ENCODE results near the gene ACOT2. TPM values are rescaled to one million over a fixed set of nuclear protein-coding genes. Genes with fewer than 3 reads are reported as not detected.

ACOT2 gene
- polyA plus RNA-seq, 1 donor (not counting 4 experiments of a cell fraction or from before 2014, with no cell fraction given): 5.4 TPM

- Histone ChIP-seq H3K4me2 (ENCODE audit: control insufficient read depth, extremely low read depth, insufficient read depth, low read depth, low read length) (peak within 1 kb of the TSS; percentile 74), H2AFZ (ENCODE audit: control insufficient read depth, low read length) (peak within 1 kb of the TSS; percentile 84), H3K27me3 (ENCODE audit: control insufficient read depth, extremely low read depth, insufficient read depth, low read length) (no peaks in the 10 kb centered on the region), H3K4me1 (ENCODE audit: control insufficient read depth, extremely low read depth, insufficient read depth, low read length) (peaks cover 3% of the 10 kb centered on the region), H3K4me3 (ENCODE audit: control insufficient read depth in 2 of 3, extremely low read depth in 1 of 3, insufficient read depth in 2 of 3, low read depth in 1 of 3, low read length in 3 of 3) (peak within 1 kb of the TSS; percentile 34 to 63 (median 57)), H3K9me1 (ENCODE audit: control insufficient read depth, extremely low read depth, insufficient read depth, low read length) (no peaks in the 10 kb centered on the region), H3K27ac (ENCODE audit: control insufficient read depth, insufficient read depth, low read length) (no peak within 1 kb of the TSS), H3K79me2 (ENCODE audit: control insufficient read depth, insufficient read depth, low read length) (no peaks in the 10 kb centered on the region), H4K20me1 (ENCODE audit: control insufficient read depth, extremely low read depth, insufficient read depth, low read length) (no peaks in the 10 kb centered on the region), H3K36me3 (ENCODE audit: control insufficient read depth in 2 of 2, extremely low read depth in 1 of 2, insufficient read depth in 2 of 2, low read length in 2 of 2) (no peaks in the 10 kb centered on the region), H3K9ac (ENCODE audit: control insufficient read depth, extremely low read depth, insufficient read depth, low read length) (peak within 1 kb of the TSS; percentile 13), H3K9me3 (ENCODE audit: control insufficient read depth, low read depth, low read length) (no peaks in the 10 kb centered on the region)
- dilution Hi-C loops (cut with MboI; ENCODE audit: extremely low pct_ligation_motif_present, low sequenced_read_pairs): no loop called here
- no peak for DNase-seq (ENCODE audit: low read depth, low spot score)
- TF ChIP-seq EZH2 (IDR thresholded peaks at IDR 0.05; ENCODE audit: low read length) (no peak), CTCF (optimal IDR thresholded peaks at IDR 0.05 in 1 of 3, IDR thresholded peaks at IDR 0.05 in 1 of 3, conservative IDR thresholded peaks at IDR 0.05 in 1 of 3; ENCODE audit: extremely low read depth in 1 of 3, insufficient read depth in 2 of 3, low read length in 3 of 3) (peak in 1 of 3 experiments; percentile 20)
- FAIRE-seq: no peak
These were observed 22.9 kb downstream of the ACOT2 start, which contains the start of gene ACOT4 for GRCh38 chr14:73591690-73592449. ACOT4 (plus strand) TSS chr14:73591873; CDS start chr14:73591960, 87 bp downstream.

- no peak overlapping the region for H3K4me3 ChIP-seq (ENCODE audit: control insufficient read depth in 2 of 3, extremely low read depth in 1 of 3, insufficient read depth in 2 of 3, low read depth in 1 of 3, low read length in 3 of 3)
- H3K4me1 ChIP-seq (ENCODE audit: control insufficient read depth, extremely low read depth, insufficient read depth, low read length): peaks cover 3% of the 10 kb centered on the region
- no peaks in the 10 kb centered on the region for H3K9me3 ChIP-seq (ENCODE audit: control insufficient read depth, low read depth, low read length)
- no peaks in the 10 kb centered on the region for H4K20me1 ChIP-seq (ENCODE audit: control insufficient read depth, extremely low read depth, insufficient read depth, low read length)
- FAIRE-seq: no peak
- no peak overlapping the region for H3K27ac ChIP-seq (ENCODE audit: control insufficient read depth, insufficient read depth, low read length)
- H3K9me1 ChIP-seq (ENCODE audit: control insufficient read depth, extremely low read depth, insufficient read depth, low read length): no peaks in the 10 kb centered on the region
- no peak for TF ChIP-seq CTCF (optimal IDR thresholded peaks at IDR 0.05 in 1 of 3, IDR thresholded peaks at IDR 0.05 in 1 of 3, conservative IDR thresholded peaks at IDR 0.05 in 1 of 3; ENCODE audit: extremely low read depth in 1 of 3, insufficient read depth in 2 of 3, low read length in 3 of 3)
- TF ChIP-seq EZH2 (IDR thresholded peaks at IDR 0.05; ENCODE audit: low read length): no peak
- dilution Hi-C loops (cut with MboI; ENCODE audit: extremely low pct_ligation_motif_present, low sequenced_read_pairs): no loop called here
- H3K4me2 ChIP-seq (ENCODE audit: control insufficient read depth, extremely low read depth, insufficient read depth, low read depth, low read length): no peak overlapping the region
- H3K36me3 ChIP-seq (ENCODE audit: control insufficient read depth in 2 of 2, extremely low read depth in 1 of 2, insufficient read depth in 2 of 2, low read length in 2 of 2): no peaks in the 10 kb centered on the region
- H3K27me3 ChIP-seq (ENCODE audit: control insufficient read depth, extremely low read depth, insufficient read depth, low read length): no peaks in the 10 kb centered on the region
- no peak overlapping the region for H3K9ac ChIP-seq (ENCODE audit: control insufficient read depth, extremely low read depth, insufficient read depth, low read length)
- no peaks in the 10 kb centered on the region for H3K79me2 ChIP-seq (ENCODE audit: control insufficient read depth, insufficient read depth, low read length)
- H2AFZ ChIP-seq (ENCODE audit: control insufficient read depth, low read length): no peak overlapping the region
- DNase-seq (ENCODE audit: low read depth, low spot score): no peak
These were observed 25.5 kb downstream of the ACOT2 start for GRCh38 chr14:73594491-73594890.
